ENCODE measurements around the gene CDC123.

- TF ChIP-seq POLR2AphosphoS5 (IDR thresholded peaks at IDR 0.05): no peak
- no peak for TF ChIP-seq POLR2A (IDR thresholded peaks at IDR 0.05)
Measured at GRCh38 chr10:12198156-12198555, 2.2 kb downstream of the CDC123 start.
